OCI-LY1 (cell line): Measurements from ENCODE around the gene SPSB3.
A peak's percentile ranks its signal among the peaks of the same experiment; 100 is the strongest.

ENCODE experiments used
- H2AFZ ChIP-seq: fragments of 200-600 bp; sonication (generic), shearing (Covaris generic); 2 replicates; pipeline ENCODE4 v1.6.0; 2014; ENCODE audit warnings: antibody characterized with exemption, mild to moderate bottlenecking, low read length
- H3F3A ChIP-seq: fragments of 200-600 bp; sonication (generic), shearing (Covaris generic); 2 replicates; pipeline ENCODE4 v1.6.0; 2014; ENCODE audit warnings: mild to moderate bottlenecking, antibody characterized with exemption, low read length, moderate library complexity; ENCODE audit not compliant: insufficient read depth
- H3K27ac ChIP-seq: fragments of 200-600 bp; sonication (generic); 2 replicates; pipeline ENCODE4 v1.5.1; 2014; ENCODE audit warnings: low read length, mixed run types, mild to moderate bottlenecking, low read depth; ENCODE audit not compliant: poor library complexity, severe bottlenecking
- H3K27me3 ChIP-seq: fragments of 200-600 bp; sonication (generic); 2 replicates; pipeline ENCODE4 v1.6.0; 2014; ENCODE audit warnings: antibody characterized with exemption, mild to moderate bottlenecking, low read length, moderate library complexity; ENCODE audit not compliant: insufficient read depth
- H3K36me3 ChIP-seq: fragments of 200-600 bp; sonication (generic); 2 replicates; pipeline ENCODE4 v1.6.1; 2014; ENCODE audit warnings: mild to moderate bottlenecking, antibody characterized with exemption, low read length, moderate library complexity, mixed read lengths; ENCODE audit not compliant: insufficient read depth
- H3K4me1 ChIP-seq: fragments of 200-600 bp; sonication (generic); 2 replicates; pipeline ENCODE4 v1.5.1; 2014; ENCODE audit warnings: mild to moderate bottlenecking, low read length, moderate library complexity; ENCODE audit not compliant: insufficient read depth, severe bottlenecking
- H3K4me2 ChIP-seq: fragments of 200-600 bp; sonication (generic), shearing (Covaris generic); 2 replicates; pipeline ENCODE4 v1.6.1; 2014; ENCODE audit warnings: low read length
- H3K4me3 ChIP-seq: fragments of 200-600 bp; sonication (generic); 2 replicates; pipeline ENCODE4 v1.5.1; 2014; ENCODE audit warnings: low read length, low read depth, mild to moderate bottlenecking, mixed read lengths; ENCODE audit not compliant: poor library complexity, severe bottlenecking
- H3K79me2 ChIP-seq: fragments of 200-600 bp; shearing (Covaris generic); 2 replicates; pipeline ENCODE4 v1.6.1; 2016; ENCODE audit warnings: mixed run types, low read length, mixed read lengths; ENCODE audit not compliant: insufficient read depth
- H3K9ac ChIP-seq: fragments of 200-600 bp; sonication (generic), shearing (Covaris generic); 2 replicates; pipeline ENCODE4 v1.6.1; 2014; ENCODE audit warnings: mild to moderate bottlenecking, low read length, mixed read lengths
- H3K9me2 ChIP-seq: fragments of 200-600 bp; sonication (generic), shearing (Covaris generic); 2 replicates; pipeline ENCODE4 v1.6.1; 2014; ENCODE audit warnings: low read depth, mild to moderate bottlenecking, low read length, mixed read lengths
- H3K9me3 ChIP-seq: fragments of 200-600 bp; shearing (Covaris generic); 2 replicates; pipeline ENCODE4 v1.6.1; 2014; ENCODE audit warnings: low read length, mixed read lengths
- H4K20me1 ChIP-seq: fragments of 200-600 bp; sonication (generic), shearing (Covaris generic); 2 replicates; pipeline ENCODE4 v1.6.0; 2016; ENCODE audit warnings: mild to moderate bottlenecking, low read length; ENCODE audit not compliant: insufficient read depth
- CTCF ChIP-seq: fragments of 200-600 bp; sonication (generic), shearing (Covaris generic); IDR thresholded peaks from 2 replicates; pipeline ENCODE4 v1.5.1; 2017; ENCODE audit warnings: mild to moderate bottlenecking, antibody characterized with exemption, low read length, moderate library complexity, mixed read lengths
- EZH2 ChIP-seq: fragments of 200-600 bp; sonication (generic), shearing (Covaris generic); IDR thresholded peaks from 2 replicates; pipeline ENCODE4 v1.8.0; 2017; ENCODE audit warnings: borderline replicate concordance, mixed run types, mild to moderate bottlenecking, antibody characterized with exemption, low read length, moderate library complexity, mixed read lengths

Gene SPSB3

DNA sequence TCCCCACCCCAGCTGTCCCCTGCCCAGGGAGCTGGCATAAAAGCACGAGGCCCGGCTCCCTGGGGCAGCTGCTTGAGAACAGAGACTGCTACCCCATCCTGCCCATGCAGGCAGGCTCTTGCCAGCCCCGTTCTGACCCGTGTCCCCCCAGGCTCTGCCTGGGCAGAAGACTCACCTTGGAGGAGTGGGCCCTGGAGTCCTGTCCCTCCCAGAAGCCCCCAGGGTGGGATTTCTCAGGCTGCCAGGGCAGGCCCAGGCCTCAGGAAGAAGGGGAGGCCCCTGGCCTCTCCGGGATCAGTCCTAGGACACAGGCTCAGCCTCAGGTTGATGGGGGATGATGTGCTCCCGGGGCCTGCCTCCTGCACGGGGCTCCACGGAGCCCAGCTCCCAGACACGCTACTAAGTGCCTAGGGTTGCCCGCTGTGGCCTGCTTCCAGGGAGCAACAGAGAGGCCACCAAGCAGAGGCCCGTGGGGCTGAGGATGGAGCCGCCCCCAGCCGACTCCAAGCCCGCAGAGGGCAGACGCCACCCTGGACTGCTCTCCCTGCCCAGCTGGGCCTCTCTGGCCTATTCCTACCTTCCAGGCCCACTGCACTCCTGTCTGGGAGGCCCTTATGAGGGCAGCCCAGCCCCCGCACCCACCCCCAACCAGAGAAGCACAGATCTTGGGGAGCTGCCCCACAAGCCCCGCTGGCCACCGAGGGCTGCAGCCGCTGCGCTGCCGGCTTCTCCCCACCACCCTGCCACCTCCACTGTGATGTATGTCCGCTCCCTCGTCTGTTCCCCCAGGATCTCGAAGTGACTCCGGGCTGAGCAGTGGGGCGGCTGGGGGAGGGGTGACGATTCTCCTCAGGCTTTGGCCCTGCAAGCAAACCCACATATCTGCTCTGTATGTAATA lies 12.7 kb downstream of the SPSB3 start:
- H3K4me2 ChIP-seq, result peak overlapping the region; percentile 91
- H3K9me3 ChIP-seq, result no peaks in the 10 kb centered on the region
- no peaks in the 10 kb centered on the region for H3K9me2 ChIP-seq
- H3K27me3 ChIP-seq, result no peaks in the 10 kb centered on the region
- peak overlapping the region; percentile 85 for H3K4me3 ChIP-seq
- H2AFZ ChIP-seq, result no peak overlapping the region
- no peaks in the 10 kb centered on the region for H3F3A ChIP-seq
- H4K20me1 ChIP-seq, result no peaks in the 10 kb centered on the region
- peaks cover 58% of the 10 kb centered on the region for H3K36me3 ChIP-seq
- TF ChIP-seq EZH2 (no peak), CTCF (no peak)
- peaks cover 21% of the 10 kb centered on the region for H3K4me1 ChIP-seq
- 0 out of 2 replicates have a peak, but pooled peaks cover 3% of the 10 kb centered on the region for H3K79me2 ChIP-seq
- peak overlapping the region; percentile 59 for H3K27ac ChIP-seq
- peak overlapping the region; percentile 88; the same call in 1 of the 2 replicates for H3K9ac ChIP-seq

DNA sequence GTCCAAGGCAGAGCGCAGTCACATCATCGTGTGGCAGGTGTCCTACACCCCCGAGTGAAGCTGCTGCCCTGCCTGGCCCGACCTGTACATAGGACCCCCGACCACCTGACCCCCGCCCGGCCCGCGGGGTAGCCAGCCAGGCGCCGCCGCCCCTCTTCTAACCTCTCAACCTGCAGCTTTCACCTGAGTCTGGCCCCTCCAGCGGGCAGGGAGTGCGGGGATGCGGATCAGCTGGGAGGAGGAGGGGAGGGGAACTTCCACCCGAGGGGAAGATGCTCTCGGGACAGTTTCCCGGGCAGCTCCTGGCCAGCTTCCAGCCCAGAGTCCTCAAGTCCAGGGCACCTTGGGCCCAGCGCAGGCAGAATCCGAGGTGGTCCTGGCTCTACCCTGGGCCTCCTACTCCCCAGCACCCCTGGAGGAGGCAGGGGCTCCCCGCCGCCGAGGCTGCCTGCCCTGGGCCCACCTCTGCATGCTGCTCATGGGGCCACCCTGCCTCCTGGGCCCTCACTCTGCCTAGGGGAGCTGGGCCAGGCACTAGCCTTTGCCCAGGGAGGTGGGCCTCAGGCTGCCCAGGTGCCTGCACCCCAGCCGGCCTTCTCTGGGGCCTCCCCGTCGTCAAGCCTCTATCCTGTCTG lies 13.5 kb downstream of the SPSB3 start:
- Histone ChIP-seq H2AFZ (no peak overlapping the region), H3K9me3 (no peaks in the 10 kb centered on the region), H3K4me1 (peaks cover 14% of the 10 kb centered on the region), H4K20me1 (no peaks in the 10 kb centered on the region), H3K36me3 (peaks cover 66% of the 10 kb centered on the region), H3K4me3 (no peak overlapping the region), H3K9ac (no peak overlapping the region), H3K27ac (no peak overlapping the region), H3K4me2 (no peak overlapping the region), H3F3A (no peaks in the 10 kb centered on the region), H3K27me3 (no peaks in the 10 kb centered on the region), H3K9me2 (no peaks in the 10 kb centered on the region), H3K79me2 (0 out of 2 replicates have a peak, but pooled peaks cover 3% of the 10 kb centered on the region)
- no peak for TF ChIP-seq EZH2
- TF ChIP-seq CTCF, result no peak

GRCh38 chr16:1768061-1768766 lies 14.2 kb downstream of the SPSB3 start:
- Histone ChIP-seq H3K79me2 (0 out of 2 replicates have a peak, but pooled peaks cover 3% of the 10 kb centered on the region), H3F3A (no peaks in the 10 kb centered on the region), H3K4me3 (no peak overlapping the region), H4K20me1 (no peaks in the 10 kb centered on the region), H3K27me3 (no peaks in the 10 kb centered on the region), H3K9me2 (no peaks in the 10 kb centered on the region), H2AFZ (no peak overlapping the region), H3K9ac (no peak overlapping the region), H3K4me2 (no peak overlapping the region), H3K4me1 (peaks cover 10% of the 10 kb centered on the region), H3K36me3 (peaks cover 70% of the 10 kb centered on the region), H3K27ac (no peak overlapping the region), H3K9me3 (no peaks in the 10 kb centered on the region)
- no peak for TF ChIP-seq EZH2
- no peak for TF ChIP-seq CTCF
